Tibial artery (tissue), 4 donors: ENCODE results near the gene TNRC6C.

Experiments
- DNase-seq, 2 donors: peaks; one replicate each; pipeline ENCODE4 v3.0.0-alpha.2; 2019
- H3K27ac ChIP-seq, 2 donors: fragments of 200-600 bp; sonication (generic) in 1 of 2; 1 replicate in 1 of 2; 2 replicates in 1 of 2; pipeline ENCODE4 v1.5.1; 2018 to 2019; ENCODE audit warnings: mild to moderate bottlenecking in 1 of 2
- H3K27me3 ChIP-seq, 2 donors: fragments of 200-600 bp; sonication (generic) in 1 of 2; one replicate each; pipeline versions ENCODE4 v1.5.1 to v1.6.0; 2016 to 2019
- H3K36me3 ChIP-seq, 3 donors: fragments of 200-600 bp; sonication (generic) in 2 of 3; one replicate each; pipeline ENCODE4 v1.5.1; 2016 to 2019; ENCODE audit warnings: mild to moderate bottlenecking in 2 of 3
- H3K4me1 ChIP-seq, 4 donors: fragments of 200-600 bp; sonication (generic) in 2 of 4; 1 replicate in 3 of 4; 2 replicates in 1 of 4; pipeline ENCODE4 v1.5.1; 2016 to 2019
- H3K4me3 ChIP-seq, 2 donors: fragments of 200-600 bp; sonication (generic) in 1 of 2; 1 replicate in 1 of 2; 2 replicates in 1 of 2; pipeline ENCODE4 v1.5.1; 2018 to 2019; ENCODE audit warnings: mild to moderate bottlenecking in 2 of 2
- H3K9me3 ChIP-seq, 3 donors: fragments of 200-600 bp; sonication (generic) in 1 of 3; one replicate each; pipeline ENCODE4 v1.5.1; 2016 to 2019
- CTCF ChIP-seq, 2 experiments: fragments of 200-600 bp in 1 of 2; fragments of 450-650 bp in 1 of 2; IDR thresholded peaks; one replicate each; pipeline ENCODE4 v1.5.1; 2017 to 2019; ENCODE audit warnings: antibody characterized with exemption in 2 of 2, mild to moderate bottlenecking in 1 of 2, moderate library complexity in 1 of 2
- intact Hi-C: fragments of 100-400 bp; cut with DNase I; formaldehyde crosslinking; loops from one replicate; pipeline ENCODE4 v1.15.0; 2023; ENCODE audit warnings: low total_unique reads

The TNRC6C gene

DNA sequence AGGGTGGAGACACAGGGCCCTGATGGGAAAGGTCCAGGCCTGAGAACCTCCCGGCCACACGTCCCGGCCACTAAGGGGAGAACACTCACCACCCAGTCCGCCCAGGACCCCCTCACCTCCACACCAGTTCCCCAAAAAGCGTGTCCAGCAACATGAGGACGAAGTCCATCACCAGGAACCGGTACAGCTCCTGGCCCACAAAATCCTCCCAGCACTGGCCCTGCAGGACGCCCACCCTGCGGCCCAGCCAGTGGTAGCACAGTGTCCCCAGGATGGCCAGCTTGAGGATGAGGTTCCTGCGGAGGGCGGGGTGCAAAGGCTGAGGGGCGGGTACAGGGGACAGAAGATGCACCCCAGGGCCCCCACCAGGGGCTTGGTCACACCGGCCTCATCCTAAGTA is 162.0 kb downstream of the TNRC6C start:
- Histone ChIP-seq H3K27ac (no peak overlapping the region), H3K27me3 (peaks cover 0 to 38% of the 10 kb centered on the region in 2 donors), H3K36me3 (peaks cover 0 to 44% (median 4%) of the 10 kb centered on the region in 3 donors), H3K4me3 (no peak overlapping the region), H3K4me1 (peaks cover 0 to 17% (median 7%) of the 10 kb centered on the region in 4 donors), H3K9me3 (no peaks in the 10 kb centered on the region)
- DNase-seq, result no peak
- intact Hi-C loops, result no loop called here
- TF ChIP-seq CTCF (IDR thresholded peaks at IDR 0.05), result no peak

- H3K36me3 ChIP-seq, result peaks cover 0 to 46% (median 4%) of the 10 kb centered on the region in 3 donors
- no peak overlapping the region for H3K27ac ChIP-seq
- H3K4me1 ChIP-seq, result peaks cover 0 to 23% (median 14%) of the 10 kb centered on the region in 4 donors
Observed at GRCh38 chr17:78120971-78121800, 162.7 kb downstream of the TNRC6C start.

GRCh38 chr17:78121801-78122215 is 163.3 kb downstream of the TNRC6C start:
- Histone ChIP-seq H3K4me1 (peaks cover 0 to 29% (median 18%) of the 10 kb centered on the region in 4 donors), H3K27ac (no peak overlapping the region), H3K4me3 (no peak overlapping the region), H3K9me3 (no peaks in the 10 kb centered on the region), H3K27me3 (peaks cover 0 to 50% of the 10 kb centered on the region in 2 donors), H3K36me3 (peaks cover 0 to 46% (median 4%) of the 10 kb centered on the region in 3 donors)
- no peak for DNase-seq
- no peak for TF ChIP-seq CTCF (IDR thresholded peaks at IDR 0.05)
- intact Hi-C loops, result no loop called here

More at GRCh38 chr17:78120971-78121800, 162.7 kb downstream of the TNRC6C start:
- no peaks in the 10 kb centered on the region for H3K9me3 ChIP-seq
- intact Hi-C loops, result no loop called here
- DNase-seq, result no peak
- no peak for TF ChIP-seq CTCF (IDR thresholded peaks at IDR 0.05)
- H3K4me3 ChIP-seq, result no peak overlapping the region
- peaks cover 0 to 44% of the 10 kb centered on the region in 2 donors for H3K27me3 ChIP-seq

- Histone ChIP-seq H3K36me3 (peaks cover 0 to 46% (median 4%) of the 10 kb centered on the region in 3 donors), H3K4me1 (peaks cover 0 to 35% (median 23%) of the 10 kb centered on the region in 4 donors), H3K27me3 (peaks cover 0 to 52% of the 10 kb centered on the region in 2 donors), H3K4me3 (no peak overlapping the region), H3K27ac (no peak overlapping the region), H3K9me3 (no peaks in the 10 kb centered on the region)
- intact Hi-C loops, result no loop called here
- no peak for DNase-seq
- no peak for TF ChIP-seq CTCF (IDR thresholded peaks at IDR 0.05)
Observed at GRCh38 chr17:78122216-78122930, 163.9 kb downstream of the TNRC6C start.

GRCh38 chr17:78122931-78123249 is 164.4 kb downstream of the TNRC6C start:
- Histone ChIP-seq H3K4me3 (no peak overlapping the region), H3K36me3 (peaks cover 0 to 46% (median 4%) of the 10 kb centered on the region in 3 donors), H3K27me3 (peaks cover 0 to 56% of the 10 kb centered on the region in 2 donors), H3K9me3 (no peaks in the 10 kb centered on the region), H3K27ac (no peak overlapping the region), H3K4me1 (peaks cover 0 to 36% (median 28%) of the 10 kb centered on the region in 4 donors)
- intact Hi-C loops, result no loop called here
- TF ChIP-seq CTCF (IDR thresholded peaks at IDR 0.05), result no peak
- no peak for DNase-seq
